Measurements from ENCODE around the gene SEMA4D. TPM values are rescaled to one million over a fixed set of nuclear protein-coding genes. Genes with fewer than 3 reads are reported as not detected.

SEMA4D gene
- total RNA-seq, 4 donors from 2014 or later = 31.1 to 59.2 (median 42.1) TPM

GRCh38 chr9:89428222-89428761 is 69.6 kb downstream of the SEMA4D start:
- intact Hi-C loops (cut with DNase I; ENCODE audit: low total_unique reads) = no loop called here

GRCh38 chr9:89427621-89428221 is 70.2 kb downstream of the SEMA4D start:
- 87 to 92% methylated on average over 15 to 17 of the region's 17 CpGs for WGBS, 2 donors
- intact Hi-C loops (cut with DNase I; ENCODE audit: low total_unique reads) = no loop called here
- no peak for TF ChIP-seq CTCF (IDR thresholded peaks at IDR 0.05)
- TF ChIP-seq POLR2A (IDR thresholded peaks at IDR 0.05) = no peak
- H3K4me3 ChIP-seq (ENCODE audit: low read depth, poor library complexity, severe bottlenecking) = no peak overlapping the region
- DNase-seq (ENCODE audit: low spot score in 2 of 2) = no peak

More at GRCh38 chr9:89428222-89428761, 69.6 kb downstream of the SEMA4D start:
- WGBS, 2 donors = 87 to 96% methylated on average over 7 to 13 of the region's 13 CpGs
- H3K4me3 ChIP-seq (ENCODE audit: low read depth, poor library complexity, severe bottlenecking) = no peak overlapping the region
- no peak for TF ChIP-seq POLR2A (IDR thresholded peaks at IDR 0.05)
- TF ChIP-seq CTCF (IDR thresholded peaks at IDR 0.05) = no peak
- no peak for DNase-seq (ENCODE audit: low spot score in 2 of 2)

- no peak for DNase-seq (ENCODE audit: low spot score in 2 of 2)
- intact Hi-C loops (cut with DNase I; ENCODE audit: low total_unique reads) = no loop called here
- 75 to 81% methylated on average over 14 of the region's 14 CpGs for WGBS, 2 donors
- no peak for TF ChIP-seq CTCF (IDR thresholded peaks at IDR 0.05)
- TF ChIP-seq POLR2A (IDR thresholded peaks at IDR 0.05) = no peak
- H3K4me3 ChIP-seq (ENCODE audit: low read depth, poor library complexity, severe bottlenecking) = no peak overlapping the region
These were observed 71.4 kb downstream of the SEMA4D start for GRCh38 chr9:89426384-89426961.

- intact Hi-C loops (cut with DNase I; ENCODE audit: low total_unique reads) = no loop called here
- WGBS, 2 donors = 80 to 87% methylated on average over 7 of the region's 7 CpGs
- no peak overlapping the region for H3K4me3 ChIP-seq (ENCODE audit: low read depth, poor library complexity, severe bottlenecking)
- TF ChIP-seq POLR2A (IDR thresholded peaks at IDR 0.05) = no peak
- no peak for TF ChIP-seq CTCF (IDR thresholded peaks at IDR 0.05)
- no peak for DNase-seq (ENCODE audit: low spot score in 2 of 2)
These were observed 72.0 kb downstream of the SEMA4D start for GRCh38 chr9:89425921-89426383.

- TF ChIP-seq CTCF (IDR thresholded peaks at IDR 0.05) = no peak
- no peak overlapping the region for H3K4me3 ChIP-seq (ENCODE audit: low read depth, poor library complexity, severe bottlenecking)
- WGBS, 2 donors = 64 to 66% methylated on average over 7 to 9 of the region's 9 CpGs
- DNase-seq (ENCODE audit: low spot score in 2 of 2) = no peak
- intact Hi-C loops (cut with DNase I; ENCODE audit: low total_unique reads) = no loop called here
These were observed 72.7 kb downstream of the SEMA4D start for GRCh38 chr9:89425024-89425805.
